DND-41 (cell line): ENCODE data around the gene KLHL24.

Experiments used
- EZH2 ChIP-seq: IDR thresholded peaks from 3 replicates; pipeline ENCODE4 v1.6.1; 2012; ENCODE audit warnings: borderline replicate concordance, low read depth, mild to moderate bottlenecking, moderate library complexity, low read length, inconsistent platforms; ENCODE audit not compliant: severe bottlenecking
- TF ChIP-seq, protein P1 (sequence below): IDR thresholded peaks from 2 replicates; pipeline ENCODE4 v1.5.1; 2012; ENCODE audit warnings: borderline replicate concordance, low read length, moderate library complexity, mild to moderate bottlenecking; ENCODE audit not compliant: poor library complexity, severe bottlenecking; ENCODE audit errors: extremely low read depth

DNA sequence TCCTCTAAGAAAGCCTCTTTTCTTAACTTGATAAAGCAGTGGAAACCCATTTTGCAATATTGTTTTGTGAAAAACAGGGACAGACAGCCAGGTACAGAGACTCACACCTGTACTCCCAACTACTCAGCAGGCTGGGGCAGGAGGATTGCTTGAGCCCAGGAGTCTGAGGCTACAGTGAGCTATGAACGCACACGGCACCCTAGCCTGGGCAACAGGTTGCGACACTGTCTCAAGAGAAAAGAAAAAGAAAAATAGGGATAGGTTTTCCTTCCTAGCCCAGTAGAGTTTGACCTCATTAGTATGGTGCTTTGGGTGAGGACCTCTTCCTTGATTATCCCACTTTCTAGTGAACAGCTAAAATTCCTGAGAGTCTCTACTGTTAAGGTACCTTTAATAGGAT lies 44.6 kb downstream of the KLHL24 start:
- TF ChIP-seq, protein P1, sequence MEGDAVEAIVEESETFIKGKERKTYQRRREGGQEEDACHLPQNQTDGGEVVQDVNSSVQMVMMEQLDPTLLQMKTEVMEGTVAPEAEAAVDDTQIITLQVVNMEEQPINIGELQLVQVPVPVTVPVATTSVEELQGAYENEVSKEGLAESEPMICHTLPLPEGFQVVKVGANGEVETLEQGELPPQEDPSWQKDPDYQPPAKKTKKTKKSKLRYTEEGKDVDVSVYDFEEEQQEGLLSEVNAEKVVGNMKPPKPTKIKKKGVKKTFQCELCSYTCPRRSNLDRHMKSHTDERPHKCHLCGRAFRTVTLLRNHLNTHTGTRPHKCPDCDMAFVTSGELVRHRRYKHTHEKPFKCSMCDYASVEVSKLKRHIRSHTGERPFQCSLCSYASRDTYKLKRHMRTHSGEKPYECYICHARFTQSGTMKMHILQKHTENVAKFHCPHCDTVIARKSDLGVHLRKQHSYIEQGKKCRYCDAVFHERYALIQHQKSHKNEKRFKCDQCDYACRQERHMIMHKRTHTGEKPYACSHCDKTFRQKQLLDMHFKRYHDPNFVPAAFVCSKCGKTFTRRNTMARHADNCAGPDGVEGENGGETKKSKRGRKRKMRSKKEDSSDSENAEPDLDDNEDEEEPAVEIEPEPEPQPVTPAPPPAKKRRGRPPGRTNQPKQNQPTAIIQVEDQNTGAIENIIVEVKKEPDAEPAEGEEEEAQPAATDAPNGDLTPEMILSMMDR: no peak
- no peak for TF ChIP-seq EZH2
